ENCODE measurements around the gene TPST2. TPM values are rescaled to one million over a fixed set of nuclear protein-coding genes. Genes with fewer than 3 reads are reported as not detected.

Gene TPST2
- polyA plus RNA-seq, 2 of the 4 experiments (the other 2 are of a cell fraction), result 10.3 to 10.5 TPM

- DNase-seq (ENCODE audit: low read depth in 1 of 2, low spot score in 1 of 2) (no peak), FAIRE-seq (no peak), ATAC-seq (no peak)
- H3K27ac ChIP-seq, result no peak overlapping the region
- WGBS (ENCODE audit: missing lambda C conversion rate), result 83% methylated on average over 3 of the region's 3 CpGs
- H3K4me2 ChIP-seq, result no peak overlapping the region
- H3K9me3 ChIP-seq, result no peaks in the 10 kb centered on the region
- no peak overlapping the region for H3K4me3 ChIP-seq
- POLR2A ChIA-PET, result no interaction called here
- CTCF ChIA-PET, result interaction anchor here (0.6 to 0.8 kb wide), 5 partner anchors 8 to 960 kb away, joined by 3 to 4 read pairs (median 3); no protein-coding TSS in a partner anchor
- H3K4me1 ChIP-seq, result peaks cover 24% of the 10 kb centered on the region; the same call in 2 of the 3 replicates
- no peak for TF ChIP-seq HMGXB4 (CRISPR knock-in tag; IDR thresholded peaks at IDR 0.05; ENCODE audit: borderline replicate concordance)
- TF ChIP-seq SREBF2 (IDR thresholded peaks at IDR 0.05), result no peak
- TF ChIP-seq JUN (IDR thresholded peaks at IDR 0.05), result no peak
Measured at GRCh38 chr22:26515931-26516330, 74.0 kb downstream of the TPST2 start.

- H3K9me3 ChIP-seq, result no peaks in the 10 kb centered on the region
- DNase-seq (ENCODE audit: low read depth in 1 of 2, low spot score in 1 of 2) (no peak), ATAC-seq (no peak), FAIRE-seq (no peak)
- WGBS (ENCODE audit: missing lambda C conversion rate), result 93% methylated on average over 12 of the region's 12 CpGs
- no peak for TF ChIP-seq CBX2 (IDR thresholded peaks at IDR 0.05; ENCODE audit: borderline replicate concordance, low read depth)
- no peak for TF ChIP-seq HOXB13 (CRISPR knock-in tag; IDR thresholded peaks at IDR 0.05; ENCODE audit: low read depth)
- TF ChIP-seq BCL3 (IDR thresholded peaks at IDR 0.05), result no peak
- TF ChIP-seq CHD2 (IDR thresholded peaks at IDR 0.05; ENCODE audit: low read length, partially characterized antibody), result no peak
- no peak for TF ChIP-seq CHD4 (IDR thresholded peaks at IDR 0.05; ENCODE audit: borderline replicate concordance)
- TF ChIP-seq ATOH8 (CRISPR knock-in tag; IDR thresholded peaks at IDR 0.05; ENCODE audit: low read depth), result no peak
- no peak for TF ChIP-seq MAFK (IDR thresholded peaks at IDR 0.05; ENCODE audit: partially characterized antibody)
- no peak for TF ChIP-seq TP53 (CRISPR knock-in tag; IDR thresholded peaks at IDR 0.05)
- H3K4me2 ChIP-seq, result peak overlapping the region; percentile 94; the same call in 2 of the 3 replicates
- CTCF ChIA-PET, result interaction anchor here (0.6 to 0.8 kb wide), 2 partner anchors 145 to 151 kb away, joined by 3 read pairs; no protein-coding TSS in a partner anchor
- POLR2A ChIA-PET, result no interaction called here
- H3K27ac ChIP-seq, result no peak overlapping the region
- H3K4me1 ChIP-seq, result peaks cover 24% of the 10 kb centered on the region; the same call in 2 of the 3 replicates
- no peak overlapping the region for H3K4me3 ChIP-seq
Measured at GRCh38 chr22:26514419-26515161, 75.3 kb downstream of the TPST2 start.

GRCh38 chr22:26513838-26514237 lies 76.1 kb downstream of the TPST2 start:
- CTCF ChIA-PET, result interaction anchor here (0.6 to 1.1 kb wide), 2 partner anchors 11 to 146 kb away, joined by 3 to 5 read pairs; no protein-coding TSS in a partner anchor
- DNase-seq (ENCODE audit: low read depth in 1 of 2, low spot score in 1 of 2) (no peak), ATAC-seq (no peak), FAIRE-seq (no peak)
- no peak overlapping the region; a peak in 1 of 6 replicates for H3K27ac ChIP-seq
- peaks cover 24% of the 10 kb centered on the region; the same call in 2 of the 3 replicates for H3K4me1 ChIP-seq
- WGBS (ENCODE audit: missing lambda C conversion rate), result 80% methylated on average over 1 of the region's 1 CpG
- TF ChIP-seq MYC (IDR thresholded peaks at IDR 0.05; ENCODE audit: borderline replicate concordance, low read length), result no peak
- peak overlapping the region; percentile 94 for H3K4me2 ChIP-seq
- H3K4me3 ChIP-seq, result no peak overlapping the region
- POLR2A ChIA-PET, result no interaction called here
- H3K9me3 ChIP-seq, result no peaks in the 10 kb centered on the region
